MCF 10A (cell line): ENCODE measurements around the gene SPIRE1. TPM values are rescaled to one million over a fixed set of nuclear protein-coding genes. Genes with fewer than 3 reads are reported as not detected.

Experiments used
- BruUV-seq: library from RNA; stranded (reverse); fragments of 400-500 nt; replicated peaks from 2 replicates; lab custom pipeline; 2021; lab: Mats Ljungman, UMichigan
- CTCF ChIA-PET: fragments of 300-600 bp; sonication (Branson Sonifier 250); formaldehyde crosslinking; extraction: SDS; loops from one replicate; lab custom pipeline; 2021; ENCODE audit warnings: antibody characterized with exemption, inconsistent platforms; lab: Yijun Ruan, JAX
- POLR2A ChIA-PET: fragments of 300-600, 350-650 bp; sonication (Branson Sonifier 250); formaldehyde crosslinking; extraction: SDS; loops from one replicate; lab custom pipeline; 2020; ENCODE audit warnings: antibody characterized with exemption, inconsistent platforms; lab: Yijun Ruan, JAX
- DNase-seq: peaks from one replicate; pipeline ENCODE4 v3.0.0-alpha.2; 2018; ENCODE audit not compliant: unreplicated experiment
- H3K27ac Mint-ChIP-seq: one replicate; pipeline ENCODE4 v1.8.0; 2022; ENCODE audit warnings: mild to moderate bottlenecking, low read depth, mixed read lengths; ENCODE audit not compliant: unreplicated experiment
- H3K27me3 Mint-ChIP-seq: one replicate; pipeline ENCODE4 v1.8.0; 2022; ENCODE audit warnings: mixed read lengths; ENCODE audit not compliant: insufficient read depth, unreplicated experiment
- H3K36me3 Mint-ChIP-seq: one replicate; pipeline ENCODE4 v1.8.0; 2022; ENCODE audit warnings: mild to moderate bottlenecking, moderate library complexity, mixed read lengths; ENCODE audit not compliant: insufficient read depth, unreplicated experiment
- H3K4me1 Mint-ChIP-seq: one replicate; pipeline ENCODE4 v1.8.0; 2022; ENCODE audit warnings: mixed read lengths; ENCODE audit not compliant: insufficient read depth, unreplicated experiment
- H3K4me3 Mint-ChIP-seq: one replicate; pipeline ENCODE4 v1.8.0; 2022; ENCODE audit warnings: mild to moderate bottlenecking, moderate library complexity, mixed read lengths; ENCODE audit not compliant: unreplicated experiment
- H3K9me3 Mint-ChIP-seq: one replicate; pipeline ENCODE4 v1.8.0; 2022; ENCODE audit warnings: mixed read lengths; ENCODE audit not compliant: unreplicated experiment
- CTCF ChIP-seq: fragments of 200-600 bp; IDR thresholded peaks from one replicate; pipeline ENCODE4 v1.8.0; 2022; ENCODE audit warnings: antibody characterized with exemption, mild to moderate bottlenecking; ENCODE audit not compliant: unreplicated experiment
- intact Hi-C: fragments of 100-400 bp; cut with micrococcal nuclease; formaldehyde crosslinking; loops from 2 replicates; pipeline ENCODE4 v1.14.1; 2022
- total RNA-seq: library from RNA; stranded (reverse); gene quantifications from 2 replicates; pipeline ENCODE4 v1.2.3, GENCODE V29; 2022

The SPIRE1 gene
- total RNA-seq, 1 experiment from 2014 or later, result 78.2 TPM

- TF ChIP-seq CTCF, result no peak
- Mint-ChIP-seq H3K4me1 (peaks cover 5% of the 10 kb centered on the region), H3K4me3 (no peak overlapping the region), H3K27me3 (no peaks in the 10 kb centered on the region), H3K9me3 (no peaks in the 10 kb centered on the region), H3K27ac (no peak overlapping the region), H3K36me3 (peaks cover 7% of the 10 kb centered on the region)
- ChIA-PET POLR2A (no interaction called here), CTCF (interaction anchor here (0.7 kb wide), 1 partner anchor 61 kb away, joined by 3 read pairs; no protein-coding TSS in a partner anchor)
- intact Hi-C loops, result no loop called here
- no peak for DNase-seq
- no TSS peak for BruUV-seq
Measured at GRCh38 chr18:12423820-12424219, 234.1 kb downstream of the SPIRE1 start.

GRCh38 chr18:12423393-12423792, 234.5 kb downstream of the SPIRE1 start:
- Mint-ChIP-seq H3K36me3 (peaks cover 3% of the 10 kb centered on the region), H3K27me3 (no peaks in the 10 kb centered on the region), H3K4me1 (peaks cover 5% of the 10 kb centered on the region), H3K9me3 (no peaks in the 10 kb centered on the region), H3K27ac (peak overlapping the region; percentile 43), H3K4me3 (no peak overlapping the region)
- no TSS peak for BruUV-seq
- CTCF ChIA-PET, result interaction anchor here (0.7 to 1.4 kb wide), 4 partner anchors 31 to 236 kb away, joined by 3 to 4 read pairs (median 3); no protein-coding TSS in a partner anchor
- DNase-seq, result no peak
- intact Hi-C loops, result no loop called here
- POLR2A ChIA-PET, result no interaction called here
- no peak for TF ChIP-seq CTCF

GRCh38 chr18:12422936-12423335, 235.0 kb downstream of the SPIRE1 start:
- H3K4me1 Mint-ChIP-seq, result peaks cover 5% of the 10 kb centered on the region
- no peak overlapping the region for H3K4me3 Mint-ChIP-seq
- ChIA-PET CTCF (interaction anchor here (0.6 to 1.4 kb wide), 5 partner anchors 31 to 236 kb away, joined by 3 to 4 read pairs (median 3); no protein-coding TSS in a partner anchor), POLR2A (no interaction called here)
- peak overlapping the region; percentile 43 for H3K27ac Mint-ChIP-seq
- no peaks in the 10 kb centered on the region for H3K36me3 Mint-ChIP-seq
- no peak for DNase-seq
- no peak for TF ChIP-seq CTCF
- intact Hi-C loops, result no loop called here
- H3K27me3 Mint-ChIP-seq, result no peaks in the 10 kb centered on the region
- no peaks in the 10 kb centered on the region for H3K9me3 Mint-ChIP-seq
- BruUV-seq, result no TSS peak

- H3K4me1 Mint-ChIP-seq, result peaks cover 2% of the 10 kb centered on the region
- no peaks in the 10 kb centered on the region for H3K9me3 Mint-ChIP-seq
- ChIA-PET POLR2A (no interaction called here), CTCF (interaction anchor here (0.5 to 0.7 kb wide), 2 partner anchors 28 to 68 kb away, joined by 3 read pairs; no protein-coding TSS in a partner anchor)
- TF ChIP-seq CTCF, result no peak
- no peak overlapping the region for H3K27ac Mint-ChIP-seq
- H3K27me3 Mint-ChIP-seq, result no peaks in the 10 kb centered on the region
- no peaks in the 10 kb centered on the region for H3K36me3 Mint-ChIP-seq
- intact Hi-C loops, result no loop called here
- BruUV-seq, result no TSS peak
- no peak overlapping the region for H3K4me3 Mint-ChIP-seq
- DNase-seq, result no peak
Measured at GRCh38 chr18:12421732-12422131, 236.2 kb downstream of the SPIRE1 start.
